Stomach (tissue), 9 donors: ENCODE measurements around the gene OSBP2. TPM values are rescaled to one million over a fixed set of nuclear protein-coding genes. Genes with fewer than 3 reads are reported as not detected.

Experiments
- DNase-seq, 2 donors: peaks; one replicate each; pipeline versions ENCODE4 v3.0.0 to v3.0.0-alpha.2; 2013 to 2019
- H3K27ac ChIP-seq, 5 donors: fragments of 200-600 bp in 4 of 5; sonication (generic) in 4 of 5; one replicate each; pipeline ENCODE4 v1.5.1; 2013 to 2019; ENCODE audit warnings: mild to moderate bottlenecking in 1 of 5, moderate library complexity in 1 of 5
- H3K27me3 ChIP-seq, 3 donors: fragments of 200-600 bp; sonication (generic); one replicate each; pipeline ENCODE4 v1.5.1; 2017 to 2019; ENCODE audit warnings: mixed run types in 1 of 3
- H3K36me3 ChIP-seq, 4 donors: fragments of 200-600 bp; sonication (generic); 1 replicate in 3 of 4; 2 replicates in 1 of 4; pipeline ENCODE4 v1.5.1; 2016 to 2019
- H3K4me1 ChIP-seq, 4 donors: fragments of 200-600 bp; sonication (generic); one replicate each; pipeline ENCODE4 v1.5.1; 2016 to 2019
- H3K4me3 ChIP-seq, 4 donors: fragments of 200-600 bp; sonication (generic) in 3 of 4; one replicate each; pipeline ENCODE4 v1.5.1; 2016 to 2019; ENCODE audit warnings: mild to moderate bottlenecking in 1 of 4
- H3K9me3 ChIP-seq, 4 donors: fragments of 200-600 bp; sonication (generic); one replicate each; pipeline ENCODE4 v1.5.1; 2016 to 2019
- CTCF ChIP-seq, 7 experiments: fragments of 450-650 bp in 4 of 7; fragments of 200-600 bp in 3 of 7; sonication (generic) in 3 of 7; IDR thresholded peaks; one replicate each; pipeline ENCODE4 v1.5.1; 2016 to 2019; ENCODE audit warnings: antibody characterized with exemption in 7 of 7, control low read depth in 2 of 7, mild to moderate bottlenecking in 1 of 7
- EP300 ChIP-seq: sonication (generic); formaldehyde crosslinking; IDR thresholded peaks from one replicate; pipeline ENCODE4 v1.6.1; 2017; ENCODE audit warnings: antibody characterized with exemption
- POLR2A ChIP-seq, 4 donors: fragments of 450-650 bp; IDR thresholded peaks; one replicate each; pipeline ENCODE4 v1.6.1; 2016; ENCODE audit warnings: antibody characterized with exemption in 4 of 4, control low read depth in 2 of 4, mild to moderate bottlenecking in 1 of 4, moderate library complexity in 1 of 4
- POLR2AphosphoS5 ChIP-seq, 3 donors: sonication (generic); formaldehyde crosslinking; IDR thresholded peaks; one replicate each; pipeline ENCODE4 v1.6.1; 2016; ENCODE audit warnings: antibody characterized with exemption in 3 of 3
- WGBS, 5 donors: extraction: QIAGEN DNeasy Blood & Tissue Kit in 3 of 5; methylation state at CpG; one replicate each; pipeline versions ENCODE4 v1.1.5 to v1.1.7; 2013 to 2018; 5-methylcytosine and 5-hydroxymethylcytosine counted together
- intact Hi-C: fragments of 100-400 bp; cut with DNase I; formaldehyde crosslinking; loops from one replicate; pipeline ENCODE4 v1.15.1; 2023; ENCODE audit warnings: low total_unique reads
- polyA plus RNA-seq, 3 donors: library from polyadenylated mRNA; stranded (reverse); fragments of 200-250 nt; gene quantifications; one replicate each; pipeline ENCODE4 v1.2.3, GENCODE V29; 2013
- total RNA-seq, 5 donors: library from RNA; depleted of rRNA; stranded (reverse); fragments of >200 nt; gene quantifications; one replicate each; pipeline versions ENCODE4 v1.1.0 to v1.2.3, GENCODE V29; 2014 to 2016
- donor health status: healthy with polysubstance abuse.
- donor health status: Bipolar disorder and iron deficiency.
- donor health status: healthy.

OSBP2 gene
- total and polyA plus RNA-seq, 8 donors: 0.58 to 9.5 (median 1.8) TPM; not detected in 1

- 75 to 91% (median 84%) methylated on average over 2 of the region's 2 CpGs for WGBS, 5 donors
- H3K27me3 ChIP-seq: no peaks in the 10 kb centered on the region
- H3K27ac ChIP-seq: no peak overlapping the region
- H3K9me3 ChIP-seq: no peaks in the 10 kb centered on the region
- H3K36me3 ChIP-seq: no peaks in the 10 kb centered on the region
- intact Hi-C loops: no loop called here
- H3K4me1 ChIP-seq: no peaks in the 10 kb centered on the region
- H3K4me3 ChIP-seq: no peak overlapping the region
- no peak for DNase-seq
- no peak for TF ChIP-seq POLR2AphosphoS5 (IDR thresholded peaks at IDR 0.05)
- no peak for TF ChIP-seq POLR2A (IDR thresholded peaks at IDR 0.05)
- TF ChIP-seq EP300: no peak
- TF ChIP-seq CTCF (IDR thresholded peaks at IDR 0.05): no peak
These were observed 90.9 kb downstream of the OSBP2 start for GRCh38 chr22:30785527-30785926.

- H3K4me3 ChIP-seq: no peak overlapping the region
- 70 to 87% (median 84%) methylated on average over 2 of the region's 2 CpGs for WGBS, 5 donors
- peaks cover 0 to 8% (median 0%) of the 10 kb centered on the region in 4 donors for H3K9me3 ChIP-seq
- no peak overlapping the region for H3K27ac ChIP-seq
- no peaks in the 10 kb centered on the region for H3K36me3 ChIP-seq
- TF ChIP-seq POLR2A (IDR thresholded peaks at IDR 0.05): no peak
- no peaks in the 10 kb centered on the region for H3K27me3 ChIP-seq
- intact Hi-C loops: no loop called here
- DNase-seq: no peak
- H3K4me1 ChIP-seq: no peaks in the 10 kb centered on the region
These were observed 95.7 kb downstream of the OSBP2 start for GRCh38 chr22:30790366-30790765.

- 81 to 86% (median 83%) methylated on average over 4 of the region's 4 CpGs for WGBS, 5 donors
- intact Hi-C loops: no loop called here
- no peaks in the 10 kb centered on the region for H3K4me1 ChIP-seq
These were observed 97.8 kb downstream of the OSBP2 start for GRCh38 chr22:30792456-30792855.

DNA sequence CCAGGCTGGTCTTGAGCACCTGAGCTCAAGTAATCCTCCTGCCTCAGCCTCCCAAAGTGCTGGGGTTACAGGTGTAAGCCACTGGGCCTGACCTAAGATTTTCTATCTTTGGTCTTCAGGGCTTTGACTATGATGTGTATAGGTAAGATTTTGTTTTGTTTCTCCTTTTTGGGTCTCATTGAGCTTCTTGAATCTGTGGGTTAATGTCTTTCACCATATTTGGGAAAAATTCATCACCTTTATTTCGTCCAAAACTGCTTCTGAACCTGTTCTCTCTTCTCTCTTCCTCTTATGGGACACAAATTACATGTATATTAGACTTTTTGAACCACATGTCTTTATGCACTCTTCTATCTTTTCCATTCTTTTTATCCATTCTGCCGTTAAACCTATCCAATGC is 100.4 kb downstream of the OSBP2 start:
- 75 to 92% (median 81%) methylated on average over 2 of the region's 2 CpGs for WGBS, 5 donors
- TF ChIP-seq CTCF (IDR thresholded peaks at IDR 0.05) (no peak), EP300 (no peak), POLR2AphosphoS5 (IDR thresholded peaks at IDR 0.05) (no peak), POLR2A (IDR thresholded peaks at IDR 0.05) (no peak)
- Histone ChIP-seq H3K27ac (no peak overlapping the region), H3K27me3 (peaks cover 0 to 15% (median 4%) of the 10 kb centered on the region in 3 donors), H3K9me3 (peaks cover 0 to 8% (median 0%) of the 10 kb centered on the region in 4 donors), H3K4me1 (no peaks in the 10 kb centered on the region), H3K4me3 (no peak overlapping the region), H3K36me3 (no peaks in the 10 kb centered on the region)
- intact Hi-C loops: no loop called here
- DNase-seq: no peak

More at GRCh38 chr22:30792456-30792855, 97.8 kb downstream of the OSBP2 start:
- Histone ChIP-seq H3K27ac (no peak overlapping the region), H3K9me3 (peaks cover 0 to 8% (median 0%) of the 10 kb centered on the region in 4 donors), H3K27me3 (no peaks in the 10 kb centered on the region), H3K4me3 (no peak overlapping the region), H3K36me3 (no peaks in the 10 kb centered on the region)
- TF ChIP-seq POLR2A (IDR thresholded peaks at IDR 0.05): no peak
- no peak for TF ChIP-seq EP300
- no peak for TF ChIP-seq CTCF (IDR thresholded peaks at IDR 0.05)
- TF ChIP-seq POLR2AphosphoS5 (IDR thresholded peaks at IDR 0.05): no peak
- DNase-seq: no peak

- H3K9me3 ChIP-seq: no peaks in the 10 kb centered on the region
- DNase-seq: no peak
- 68 to 82% (median 77%) methylated on average over 3 of the region's 3 CpGs for WGBS, 5 donors
- H3K27me3 ChIP-seq: peaks cover 0 to 55% (median 23%) of the 10 kb centered on the region in 3 donors
- intact Hi-C loops: no loop called here
- H3K4me1 ChIP-seq: peaks cover 7 to 16% (median 14%) of the 10 kb centered on the region in 4 donors
- no peak overlapping the region for H3K27ac ChIP-seq
- no peak overlapping the region for H3K4me3 ChIP-seq
- H3K36me3 ChIP-seq: no peaks in the 10 kb centered on the region
- no peak for TF ChIP-seq POLR2AphosphoS5 (IDR thresholded peaks at IDR 0.05)
- no peak for TF ChIP-seq POLR2A (IDR thresholded peaks at IDR 0.05)
- TF ChIP-seq EP300: no peak
- no peak for TF ChIP-seq CTCF (IDR thresholded peaks at IDR 0.05)
These were observed 107.0 kb downstream of the OSBP2 start for GRCh38 chr22:30801695-30802094.
